T1000 (cell line): ENCODE measurements around the gene INPP5D.
"Not testable (repeated sequence)": the region's sequence is repeated elsewhere in the genome, so short reads cannot be mapped to it uniquely, and the experiment has no call there.

Experiments used
- DNase-seq: peaks from one replicate; lab custom pipeline; 2025; ENCODE audit warnings: mixed read lengths; lab: John Stamatoyannopoulos, UW

The INPP5D gene

GRCh38 chr2:233183869-233184418, 123.8 kb downstream of the INPP5D start:
- DNase-seq, result no peak

GRCh38 chr2:233184669-233185068, 124.5 kb downstream of the INPP5D start:
- no peak for DNase-seq

- no peak for DNase-seq
Observed at GRCh38 chr2:233185330-233185729, 125.2 kb downstream of the INPP5D start.

GRCh38 chr2:233185963-233186362, 125.8 kb downstream of the INPP5D start:
- DNase-seq, result no peak

- no peak for DNase-seq
Observed at GRCh38 chr2:233186851-233187250, 126.7 kb downstream of the INPP5D start.

- no peak for DNase-seq
Observed at GRCh38 chr2:233189025-233189424, 128.9 kb downstream of the INPP5D start.

- not testable (repeated sequence) for DNase-seq
Observed at GRCh38 chr2:233191016-233191415, 130.9 kb downstream of the INPP5D start.

- DNase-seq, result no peak
Observed at GRCh38 chr2:233193738-233194137, 133.6 kb downstream of the INPP5D start.

GRCh38 chr2:233195027-233195426, 134.9 kb downstream of the INPP5D start:
- DNase-seq, result no peak

- DNase-seq, result no peak
Observed at GRCh38 chr2:233197022-233197421, 136.9 kb downstream of the INPP5D start.

GRCh38 chr2:233198026-233198425, 137.9 kb downstream of the INPP5D start:
- no peak for DNase-seq

GRCh38 chr2:233199870-233200269, 139.7 kb downstream of the INPP5D start:
- DNase-seq, result no peak

- DNase-seq, result not testable (repeated sequence)
Observed at GRCh38 chr2:233200790-233201189, 140.6 kb downstream of the INPP5D start.

- DNase-seq, result no peak
Observed at GRCh38 chr2:233201258-233202013, 141.3 kb downstream of the INPP5D start.

- DNase-seq, result no peak
Observed at GRCh38 chr2:233202531-233202944, 142.4 kb downstream of the INPP5D start.

- DNase-seq, result no peak
Observed at GRCh38 chr2:233203060-233203459, 142.9 kb downstream of the INPP5D start.

GRCh38 chr2:233204286-233204936, 144.3 kb downstream of the INPP5D start:
- DNase-seq, result no peak

GRCh38 chr2:233208382-233209116, 148.4 kb downstream of the INPP5D start:
- no peak for DNase-seq

- DNase-seq, result no peak
Observed at GRCh38 chr2:233209117-233209532, 149.0 kb downstream of the INPP5D start.

- no peak for DNase-seq
Observed at GRCh38 chr2:233209533-233210171, 149.5 kb downstream of the INPP5D start.

GRCh38 chr2:233210281-233210680, 150.1 kb downstream of the INPP5D start:
- no peak for DNase-seq
